ENCODE data around the gene MFRP. TPM values are rescaled to one million over a fixed set of nuclear protein-coding genes. Genes with fewer than 3 reads are reported as not detected.

MFRP gene
- total and polyA plus RNA-seq, 9 of the 15 experiments (the other 6 are each of a cell fraction or from before 2014, with no cell fraction given), result not detected

DNA sequence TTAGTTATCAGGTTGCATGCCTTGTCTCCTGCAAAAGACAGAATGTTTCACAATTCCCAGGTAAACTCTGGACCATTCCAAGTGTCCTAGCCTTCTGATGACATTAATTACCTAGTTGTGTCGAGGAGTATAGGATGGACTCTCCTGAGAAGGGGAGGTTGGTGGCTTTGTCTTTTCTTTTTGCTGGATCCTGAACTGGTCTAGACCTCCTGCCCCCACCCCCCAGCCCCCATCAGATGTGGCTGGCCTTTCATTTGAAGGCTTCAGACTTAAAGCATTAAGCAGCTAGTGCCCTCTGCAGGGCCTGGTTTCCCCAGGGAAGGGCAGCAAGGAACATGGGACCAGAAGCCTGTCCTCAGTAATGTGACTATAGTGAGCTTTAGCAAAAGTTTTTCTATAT is 39.3 kb downstream of the MFRP start (continued):
- TF ChIP-seq, protein P1, sequence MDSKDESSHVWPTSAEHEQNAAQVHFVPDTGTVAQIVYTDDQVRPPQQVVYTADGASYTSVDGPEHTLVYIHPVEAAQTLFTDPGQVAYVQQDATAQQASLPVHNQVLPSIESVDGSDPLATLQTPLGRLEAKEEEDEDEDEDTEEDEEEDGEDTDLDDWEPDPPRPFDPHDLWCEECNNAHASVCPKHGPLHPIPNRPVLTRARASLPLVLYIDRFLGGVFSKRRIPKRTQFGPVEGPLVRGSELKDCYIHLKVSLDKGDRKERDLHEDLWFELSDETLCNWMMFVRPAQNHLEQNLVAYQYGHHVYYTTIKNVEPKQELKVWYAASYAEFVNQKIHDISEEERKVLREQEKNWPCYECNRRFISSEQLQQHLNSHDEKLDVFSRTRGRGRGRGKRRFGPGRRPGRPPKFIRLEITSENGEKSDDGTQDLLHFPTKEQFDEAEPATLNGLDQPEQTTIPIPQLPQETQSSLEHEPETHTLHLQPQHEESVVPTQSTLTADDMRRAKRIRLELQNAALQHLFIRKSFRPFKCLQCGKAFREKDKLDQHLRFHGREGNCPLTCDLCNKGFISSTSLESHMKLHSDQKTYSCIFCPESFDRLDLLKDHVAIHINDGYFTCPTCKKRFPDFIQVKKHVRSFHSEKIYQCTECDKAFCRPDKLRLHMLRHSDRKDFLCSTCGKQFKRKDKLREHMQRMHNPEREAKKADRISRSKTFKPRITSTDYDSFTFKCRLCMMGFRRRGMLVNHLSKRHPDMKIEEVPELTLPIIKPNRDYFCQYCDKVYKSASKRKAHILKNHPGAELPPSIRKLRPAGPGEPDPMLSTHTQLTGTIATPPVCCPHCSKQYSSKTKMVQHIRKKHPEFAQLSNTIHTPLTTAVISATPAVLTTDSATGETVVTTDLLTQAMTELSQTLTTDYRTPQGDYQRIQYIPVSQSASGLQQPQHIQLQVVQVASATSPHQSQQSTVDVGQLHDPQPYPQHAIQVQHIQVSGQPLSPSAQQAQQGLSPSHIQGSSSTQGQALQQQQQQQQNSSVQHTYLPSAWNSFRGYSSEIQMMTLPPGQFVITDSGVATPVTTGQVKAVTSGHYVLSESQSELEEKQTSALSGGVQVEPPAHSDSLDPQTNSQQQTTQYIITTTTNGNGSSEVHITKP (IDR thresholded peaks at IDR 0.05; ENCODE audit: partially characterized antibody), result peak; percentile 50
- no peak for TF ChIP-seq ZFP30 (CRISPR knock-in tag; IDR thresholded peaks at IDR 0.05; ENCODE audit: borderline replicate concordance)
- TF ChIP-seq GTF2F1 (IDR thresholded peaks at IDR 0.05; ENCODE audit: low read depth, low read length), result no peak
- TF ChIP-seq, protein P2, sequence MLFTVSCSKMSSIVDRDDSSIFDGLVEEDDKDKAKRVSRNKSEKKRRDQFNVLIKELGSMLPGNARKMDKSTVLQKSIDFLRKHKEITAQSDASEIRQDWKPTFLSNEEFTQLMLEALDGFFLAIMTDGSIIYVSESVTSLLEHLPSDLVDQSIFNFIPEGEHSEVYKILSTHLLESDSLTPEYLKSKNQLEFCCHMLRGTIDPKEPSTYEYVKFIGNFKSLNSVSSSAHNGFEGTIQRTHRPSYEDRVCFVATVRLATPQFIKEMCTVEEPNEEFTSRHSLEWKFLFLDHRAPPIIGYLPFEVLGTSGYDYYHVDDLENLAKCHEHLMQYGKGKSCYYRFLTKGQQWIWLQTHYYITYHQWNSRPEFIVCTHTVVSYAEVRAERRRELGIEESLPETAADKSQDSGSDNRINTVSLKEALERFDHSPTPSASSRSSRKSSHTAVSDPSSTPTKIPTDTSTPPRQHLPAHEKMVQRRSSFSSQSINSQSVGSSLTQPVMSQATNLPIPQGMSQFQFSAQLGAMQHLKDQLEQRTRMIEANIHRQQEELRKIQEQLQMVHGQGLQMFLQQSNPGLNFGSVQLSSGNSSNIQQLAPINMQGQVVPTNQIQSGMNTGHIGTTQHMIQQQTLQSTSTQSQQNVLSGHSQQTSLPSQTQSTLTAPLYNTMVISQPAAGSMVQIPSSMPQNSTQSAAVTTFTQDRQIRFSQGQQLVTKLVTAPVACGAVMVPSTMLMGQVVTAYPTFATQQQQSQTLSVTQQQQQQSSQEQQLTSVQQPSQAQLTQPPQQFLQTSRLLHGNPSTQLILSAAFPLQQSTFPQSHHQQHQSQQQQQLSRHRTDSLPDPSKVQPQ (CRISPR knock-in tag; IDR thresholded peaks at IDR 0.05; ENCODE audit: borderline replicate concordance), result no peak
- TF ChIP-seq, protein P3, sequence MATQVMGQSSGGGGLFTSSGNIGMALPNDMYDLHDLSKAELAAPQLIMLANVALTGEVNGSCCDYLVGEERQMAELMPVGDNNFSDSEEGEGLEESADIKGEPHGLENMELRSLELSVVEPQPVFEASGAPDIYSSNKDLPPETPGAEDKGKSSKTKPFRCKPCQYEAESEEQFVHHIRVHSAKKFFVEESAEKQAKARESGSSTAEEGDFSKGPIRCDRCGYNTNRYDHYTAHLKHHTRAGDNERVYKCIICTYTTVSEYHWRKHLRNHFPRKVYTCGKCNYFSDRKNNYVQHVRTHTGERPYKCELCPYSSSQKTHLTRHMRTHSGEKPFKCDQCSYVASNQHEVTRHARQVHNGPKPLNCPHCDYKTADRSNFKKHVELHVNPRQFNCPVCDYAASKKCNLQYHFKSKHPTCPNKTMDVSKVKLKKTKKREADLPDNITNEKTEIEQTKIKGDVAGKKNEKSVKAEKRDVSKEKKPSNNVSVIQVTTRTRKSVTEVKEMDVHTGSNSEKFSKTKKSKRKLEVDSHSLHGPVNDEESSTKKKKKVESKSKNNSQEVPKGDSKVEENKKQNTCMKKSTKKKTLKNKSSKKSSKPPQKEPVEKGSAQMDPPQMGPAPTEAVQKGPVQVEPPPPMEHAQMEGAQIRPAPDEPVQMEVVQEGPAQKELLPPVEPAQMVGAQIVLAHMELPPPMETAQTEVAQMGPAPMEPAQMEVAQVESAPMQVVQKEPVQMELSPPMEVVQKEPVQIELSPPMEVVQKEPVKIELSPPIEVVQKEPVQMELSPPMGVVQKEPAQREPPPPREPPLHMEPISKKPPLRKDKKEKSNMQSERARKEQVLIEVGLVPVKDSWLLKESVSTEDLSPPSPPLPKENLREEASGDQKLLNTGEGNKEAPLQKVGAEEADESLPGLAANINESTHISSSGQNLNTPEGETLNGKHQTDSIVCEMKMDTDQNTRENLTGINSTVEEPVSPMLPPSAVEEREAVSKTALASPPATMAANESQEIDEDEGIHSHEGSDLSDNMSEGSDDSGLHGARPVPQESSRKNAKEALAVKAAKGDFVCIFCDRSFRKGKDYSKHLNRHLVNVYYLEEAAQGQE (IDR thresholded peaks at IDR 0.05; ENCODE audit: borderline replicate concordance), result 0 out of 2 replicates have a peak, but pooled peaks have one; percentile 12
- TF ChIP-seq, protein P3 (CRISPR knock-in tag; IDR thresholded peaks at IDR 0.05; ENCODE audit: low read depth), result no peak
- TF ChIP-seq MTA1 (IDR thresholded peaks at IDR 0.05; ENCODE audit: borderline replicate concordance), result no peak
- TF ChIP-seq, protein P4, sequence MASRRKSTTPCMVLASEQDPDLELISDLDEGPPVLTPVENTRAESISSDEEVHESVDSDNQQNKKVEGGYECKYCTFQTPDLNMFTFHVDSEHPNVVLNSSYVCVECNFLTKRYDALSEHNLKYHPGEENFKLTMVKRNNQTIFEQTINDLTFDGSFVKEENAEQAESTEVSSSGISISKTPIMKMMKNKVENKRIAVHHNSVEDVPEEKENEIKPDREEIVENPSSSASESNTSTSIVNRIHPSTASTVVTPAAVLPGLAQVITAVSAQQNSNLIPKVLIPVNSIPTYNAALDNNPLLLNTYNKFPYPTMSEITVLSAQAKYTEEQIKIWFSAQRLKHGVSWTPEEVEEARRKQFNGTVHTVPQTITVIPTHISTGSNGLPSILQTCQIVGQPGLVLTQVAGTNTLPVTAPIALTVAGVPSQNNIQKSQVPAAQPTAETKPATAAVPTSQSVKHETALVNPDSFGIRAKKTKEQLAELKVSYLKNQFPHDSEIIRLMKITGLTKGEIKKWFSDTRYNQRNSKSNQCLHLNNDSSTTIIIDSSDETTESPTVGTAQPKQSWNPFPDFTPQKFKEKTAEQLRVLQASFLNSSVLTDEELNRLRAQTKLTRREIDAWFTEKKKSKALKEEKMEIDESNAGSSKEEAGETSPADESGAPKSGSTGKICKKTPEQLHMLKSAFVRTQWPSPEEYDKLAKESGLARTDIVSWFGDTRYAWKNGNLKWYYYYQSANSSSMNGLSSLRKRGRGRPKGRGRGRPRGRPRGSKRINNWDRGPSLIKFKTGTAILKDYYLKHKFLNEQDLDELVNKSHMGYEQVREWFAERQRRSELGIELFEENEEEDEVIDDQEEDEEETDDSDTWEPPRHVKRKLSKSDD (conservative IDR thresholded peaks at IDR 0.05; ENCODE audit: low read length), result no peak

All from K562 (cell line).